ENCODE measurements around the gene SMAD3.

DNA sequence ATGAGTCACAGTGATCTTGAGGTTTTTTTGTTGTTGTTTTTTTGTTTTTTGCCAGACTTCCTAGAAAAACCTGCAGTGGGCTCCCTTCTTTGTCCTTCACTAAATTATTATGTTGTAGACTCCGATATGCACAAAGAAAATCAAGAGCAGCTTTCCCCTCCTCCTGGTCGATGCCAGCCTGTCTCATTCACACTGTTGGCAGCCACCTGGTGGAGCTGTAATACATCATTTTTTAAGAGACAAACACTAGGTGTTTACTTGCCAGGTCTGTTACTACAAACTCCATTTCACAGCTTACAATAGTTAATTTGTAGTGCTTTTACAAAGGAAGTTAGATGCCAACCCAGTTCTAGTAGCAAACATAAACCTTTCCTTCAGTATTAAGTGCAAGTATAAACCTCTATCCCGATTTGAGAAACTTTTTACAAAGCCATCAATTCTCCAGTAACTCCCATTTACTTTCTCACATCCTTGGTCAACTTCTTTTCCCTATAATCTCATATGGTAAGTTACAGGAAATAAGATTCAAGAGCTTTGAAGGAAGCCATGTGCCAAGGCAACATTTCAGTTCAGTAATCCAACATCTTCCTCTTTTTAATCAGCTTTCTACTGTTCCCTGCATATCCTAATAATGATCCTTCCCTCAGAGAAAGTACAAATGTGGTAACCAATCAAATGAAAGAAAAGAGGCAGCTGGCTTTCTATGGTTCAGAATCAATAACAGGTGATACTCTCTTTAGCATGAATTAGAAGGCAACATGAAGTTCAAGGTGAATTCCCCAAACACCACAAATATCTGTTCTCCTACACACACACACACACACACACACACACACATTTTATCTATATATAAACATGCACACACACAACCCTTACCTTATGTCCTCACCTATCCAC lies 175.1 kb downstream of the SMAD3 start:
- TF ChIP-seq, protein P1, sequence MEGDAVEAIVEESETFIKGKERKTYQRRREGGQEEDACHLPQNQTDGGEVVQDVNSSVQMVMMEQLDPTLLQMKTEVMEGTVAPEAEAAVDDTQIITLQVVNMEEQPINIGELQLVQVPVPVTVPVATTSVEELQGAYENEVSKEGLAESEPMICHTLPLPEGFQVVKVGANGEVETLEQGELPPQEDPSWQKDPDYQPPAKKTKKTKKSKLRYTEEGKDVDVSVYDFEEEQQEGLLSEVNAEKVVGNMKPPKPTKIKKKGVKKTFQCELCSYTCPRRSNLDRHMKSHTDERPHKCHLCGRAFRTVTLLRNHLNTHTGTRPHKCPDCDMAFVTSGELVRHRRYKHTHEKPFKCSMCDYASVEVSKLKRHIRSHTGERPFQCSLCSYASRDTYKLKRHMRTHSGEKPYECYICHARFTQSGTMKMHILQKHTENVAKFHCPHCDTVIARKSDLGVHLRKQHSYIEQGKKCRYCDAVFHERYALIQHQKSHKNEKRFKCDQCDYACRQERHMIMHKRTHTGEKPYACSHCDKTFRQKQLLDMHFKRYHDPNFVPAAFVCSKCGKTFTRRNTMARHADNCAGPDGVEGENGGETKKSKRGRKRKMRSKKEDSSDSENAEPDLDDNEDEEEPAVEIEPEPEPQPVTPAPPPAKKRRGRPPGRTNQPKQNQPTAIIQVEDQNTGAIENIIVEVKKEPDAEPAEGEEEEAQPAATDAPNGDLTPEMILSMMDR (IDR thresholded peaks at IDR 0.05) = no peak
- TF ChIP-seq POLR2AphosphoS5 (IDR thresholded peaks at IDR 0.05) (no peak), POLR2A (IDR thresholded peaks at IDR 0.05) (no peak), EP300 (IDR thresholded peaks at IDR 0.05) (no peak)

All from suprapubic skin (tissue), 4 donors.